GM04503 (cell line): Measurements from ENCODE around the gene CHIC2.

ENCODE experiments used
- DNase-seq: peaks from one replicate; pipeline ENCODE4 v3.0.0-alpha.2; 2012; ENCODE audit warnings: low read depth

The CHIC2 gene

GRCh38 chr4:54093324-54094240, 29.2 kb upstream of the CHIC2 start:
- DNase-seq: no peak

GRCh38 chr4:54092405-54093323, 28.3 kb upstream of the CHIC2 start:
- DNase-seq: no peak

GRCh38 chr4:54091637-54092404, 27.4 kb upstream of the CHIC2 start:
- DNase-seq: peak; percentile 31

GRCh38 chr4:54090804-54091623, 26.6 kb upstream of the CHIC2 start:
- DNase-seq: no peak

- no peak for DNase-seq
Observed at GRCh38 chr4:54090404-54090803, 26.0 kb upstream of the CHIC2 start.

- DNase-seq: no peak
Observed at GRCh38 chr4:54089875-54090274, 25.5 kb upstream of the CHIC2 start.

- peak; percentile 79 for DNase-seq
Observed at GRCh38 chr4:54085284-54085683, 20.9 kb upstream of the CHIC2 start.

- DNase-seq: peak; percentile 92
Observed at GRCh38 chr4:54082168-54082567, 17.8 kb upstream of the CHIC2 start.

- no peak for DNase-seq
Observed at GRCh38 chr4:54077812-54078211, 13.4 kb upstream of the CHIC2 start.

GRCh38 chr4:54076673-54077072, 12.3 kb upstream of the CHIC2 start:
- DNase-seq: no peak

GRCh38 chr4:54074381-54074780, 10.0 kb upstream of the CHIC2 start:
- no peak for DNase-seq

GRCh38 chr4:54073271-54073880, 9.0 kb upstream of the CHIC2 start:
- DNase-seq: no peak

GRCh38 chr4:54067166-54067565, 2.8 kb upstream of the CHIC2 start:
- DNase-seq: peak; percentile 64

GRCh38 chr4:54066718-54067129, 2.3 kb upstream of the CHIC2 start:
- no peak for DNase-seq

GRCh38 chr4:54066088-54066415, 1.6 kb upstream of the CHIC2 start:
- no peak for DNase-seq

- peak; percentile 53 for DNase-seq
Observed at GRCh38 chr4:54065282-54066087, 1.1 kb upstream of the CHIC2 start.

GRCh38 chr4:54063737-54064316, 578 bp downstream of the CHIC2 start:
- DNase-seq: no peak

- no peak for DNase-seq
Observed at GRCh38 chr4:54063229-54063628, 1.2 kb downstream of the CHIC2 start.

GRCh38 chr4:54062392-54062791, 2.0 kb downstream of the CHIC2 start:
- DNase-seq: no peak

- DNase-seq: no peak
Observed at GRCh38 chr4:54061873-54062272, 2.5 kb downstream of the CHIC2 start.
